Heart left ventricle (tissue), 16 donors: ENCODE results near the gene TMEM203. TPM values are rescaled to one million over a fixed set of nuclear protein-coding genes. Genes with fewer than 3 reads are reported as not detected.
A peak's percentile ranks its signal among the peaks of the same experiment; 100 is the strongest.

Source experiments
- ATAC-seq, 4 donors: fragments of 200-7000 bp; cut with Tn5 transposase; one replicate each; pipeline ENCODE4 v1.9.1; 2020 to 2022; ENCODE audit warnings: moderate library complexity in 4 of 4, mild to moderate bottlenecking in 3 of 4, moderate number of reproducible peaks in 1 of 4
- DNase-seq, 5 donors: peaks; one replicate each; pipeline ENCODE4 v3.0.0-alpha.2; 2020
- H3K27ac ChIP-seq, 12 donors: fragments of 200-600 bp; sonication (generic) in 4 of 12; one replicate each; pipeline versions ENCODE4 v1.5.0 to v1.8.0; 2016 to 2022; ENCODE audit warnings: mild to moderate bottlenecking in 2 of 12
- H3K27me3 ChIP-seq, 9 donors: fragments of 200-600 bp; sonication (generic) in 2 of 9; one replicate each; pipeline versions ENCODE4 v1.5.1 to v1.8.0; 2016 to 2022; ENCODE audit warnings: mild to moderate bottlenecking in 3 of 9
- H3K36me3 ChIP-seq, 9 donors: fragments of 200-600 bp; sonication (generic) in 2 of 9; one replicate each; pipeline versions ENCODE4 v1.5.0 to v1.8.0; 2018 to 2022; ENCODE audit warnings: mild to moderate bottlenecking in 2 of 9
- H3K4me1 ChIP-seq, 12 donors: fragments of 200-600 bp; sonication (generic) in 4 of 12; one replicate each; pipeline versions ENCODE4 v1.5.0 to v1.8.0; 2016 to 2022; ENCODE audit warnings: mild to moderate bottlenecking in 3 of 12
- H3K4me3 ChIP-seq, 12 donors: fragments of 200-600 bp; sonication (generic) in 4 of 12; one replicate each; pipeline versions ENCODE4 v1.5.0 to v1.8.0; 2017 to 2022; ENCODE audit warnings: mild to moderate bottlenecking in 9 of 12, moderate library complexity in 4 of 12
- H3K9me3 ChIP-seq, 12 donors: fragments of 200-600 bp; sonication (generic) in 4 of 12; one replicate each; pipeline versions ENCODE4 v1.5.0 to v1.8.0; 2016 to 2022; ENCODE audit warnings: mild to moderate bottlenecking in 1 of 12
- POLR2A ChIP-seq, 2 donors: fragments of 450-650 bp; IDR thresholded peaks; one replicate each; pipeline ENCODE4 v1.6.1; 2017; ENCODE audit warnings: antibody characterized with exemption in 2 of 2, mild to moderate bottlenecking in 2 of 2, moderate library complexity in 2 of 2
- WGBS, 4 donors: extraction: QIAGEN DNeasy Blood & Tissue Kit in 2 of 4; methylation state at CpG; one replicate each; pipeline versions ENCODE4 v1.1.5 to v1.1.7; 2013 to 2018; 5-methylcytosine and 5-hydroxymethylcytosine counted together
- intact Hi-C, 10 donors: fragments of 100-400 bp; cut with DNase I; formaldehyde crosslinking; loops; one replicate each; pipeline versions ENCODE4 v1.11.1 to v1.14.2; 2022
- polyA plus RNA-seq, 2 donors: library from polyadenylated mRNA; stranded (reverse); fragments of 200-250 nt; gene quantifications; one replicate each; pipeline ENCODE4 v1.2.3, GENCODE V29; 2013
- total RNA-seq, 9 donors: library from RNA; depleted of rRNA in 2 of 9; stranded (reverse); fragments of >200 nt in 2 of 9; fragmentation: NEBNext Ultra II Directional in 3 of 9; extraction: Animal tissue kit (Norgen Biotek cat#: 25700) in 3 of 9; gene quantifications; one replicate each; pipeline versions ENCODE4 v1.1.0 to v1.2.4, GENCODE V29; 2016 to 2023
- TF ChIP-seq, protein P1 (sequence below), 12 donors: fragments of 200-600 bp; sonication (generic) in 4 of 12; IDR thresholded peaks; one replicate each; pipeline versions ENCODE4 v1.5.0 to v1.8.0; 2018 to 2022; ENCODE audit warnings: antibody characterized with exemption in 12 of 12, mild to moderate bottlenecking in 5 of 12
- donor health status: ischemic (EF 13 %, LVEDD 7.1; RV severe dilation, severe dysfunction).
- donor health status: healthy with polysubstance abuse.
- donor health status: DM: no; HTN: yes; CAD: no.
- donor health status: DM: no; HTN: no; CAD: no.
- donor health status: ischemic (EF 25% LVEDD 6.9; RV normal size, moderate dysfunction).
- donor health status: ischemic (EF 25% LVEDD 5.7; RV mildly dilated, moderate dysfunction).
- donor health status: healthy.
- donor health status: DM: yes; HTN: yes; CAD: no.
- donor health status: ischemic (EF 35%, LVEDD 5.7; RV mildly dilated, moderate dysfunction).
- donor health status: nonischemic (EF 11% LVEDD 7.7; RV severe dilation, severe dysfunction).
- donor health status: DM: yes; HTN: yes; CAD: no.
- donor health status: PGD.
- donor health status: ischemic (EF 29% LVEDD 5.4; RV normal size, mild dysfunction).
- donor health status: nonischemic (EF 23%, LVEDD 6.1; RV moderate dilation, normal function).

TMEM203 gene
- total and polyA plus RNA-seq, 11 donors, result 30.8 to 52.0 (median 42.1) TPM

DNA sequence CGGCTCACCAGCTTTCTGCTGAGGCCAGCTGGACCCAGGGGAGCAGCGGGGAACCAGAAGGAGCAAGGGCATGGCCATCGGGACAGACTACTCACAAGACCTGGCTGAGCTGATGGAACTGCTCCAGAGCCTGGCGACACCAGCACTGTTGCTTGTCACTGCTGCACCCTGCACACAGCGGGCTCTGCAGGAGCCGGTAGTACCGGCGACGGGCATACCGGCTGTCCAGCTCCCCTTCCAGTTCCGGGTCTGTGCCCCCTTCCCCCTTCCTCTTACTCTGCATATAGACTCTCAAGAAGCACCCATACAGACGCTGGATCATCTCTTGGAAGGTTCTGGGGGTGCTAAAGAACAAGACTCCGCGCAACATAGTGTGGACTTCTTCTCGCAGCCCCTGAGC is 18.1 kb downstream of the TMEM203 start:
- ATAC-seq (no peak), DNase-seq (no peak)
- Histone ChIP-seq H3K4me1 (peaks cover 18 to 62% (median 41%) of the 10 kb centered on the region in 12 donors), H3K27ac (no peak overlapping the region), H3K9me3 (no peaks in the 10 kb centered on the region), H3K4me3 (peak overlapping the region; percentile 68 to 100 (median 90)), H3K27me3 (no peaks in the 10 kb centered on the region), H3K36me3 (peaks cover 0 to 73% (median 50%) of the 10 kb centered on the region in 9 donors)
- WGBS, 4 donors, result 78 to 90% (median 85%) methylated on average over 11 to 15 of the region's 15 CpGs
- no peak for TF ChIP-seq POLR2A (IDR thresholded peaks at IDR 0.05)
- TF ChIP-seq, protein P1, sequence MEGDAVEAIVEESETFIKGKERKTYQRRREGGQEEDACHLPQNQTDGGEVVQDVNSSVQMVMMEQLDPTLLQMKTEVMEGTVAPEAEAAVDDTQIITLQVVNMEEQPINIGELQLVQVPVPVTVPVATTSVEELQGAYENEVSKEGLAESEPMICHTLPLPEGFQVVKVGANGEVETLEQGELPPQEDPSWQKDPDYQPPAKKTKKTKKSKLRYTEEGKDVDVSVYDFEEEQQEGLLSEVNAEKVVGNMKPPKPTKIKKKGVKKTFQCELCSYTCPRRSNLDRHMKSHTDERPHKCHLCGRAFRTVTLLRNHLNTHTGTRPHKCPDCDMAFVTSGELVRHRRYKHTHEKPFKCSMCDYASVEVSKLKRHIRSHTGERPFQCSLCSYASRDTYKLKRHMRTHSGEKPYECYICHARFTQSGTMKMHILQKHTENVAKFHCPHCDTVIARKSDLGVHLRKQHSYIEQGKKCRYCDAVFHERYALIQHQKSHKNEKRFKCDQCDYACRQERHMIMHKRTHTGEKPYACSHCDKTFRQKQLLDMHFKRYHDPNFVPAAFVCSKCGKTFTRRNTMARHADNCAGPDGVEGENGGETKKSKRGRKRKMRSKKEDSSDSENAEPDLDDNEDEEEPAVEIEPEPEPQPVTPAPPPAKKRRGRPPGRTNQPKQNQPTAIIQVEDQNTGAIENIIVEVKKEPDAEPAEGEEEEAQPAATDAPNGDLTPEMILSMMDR (IDR thresholded peaks at IDR 0.05), result no peak
- intact Hi-C loops, result loop anchor here (5.0 to 10.0 kb wide), 5 partner anchors 35 to 73 kb away; partner anchors contain the start of genes CYSRT1 (in 4 of the 10), RNF224 (in 4 of the 10), RNF208 (in 2 of the 10) and DPP7 (in 1 of the 10)

DNA sequence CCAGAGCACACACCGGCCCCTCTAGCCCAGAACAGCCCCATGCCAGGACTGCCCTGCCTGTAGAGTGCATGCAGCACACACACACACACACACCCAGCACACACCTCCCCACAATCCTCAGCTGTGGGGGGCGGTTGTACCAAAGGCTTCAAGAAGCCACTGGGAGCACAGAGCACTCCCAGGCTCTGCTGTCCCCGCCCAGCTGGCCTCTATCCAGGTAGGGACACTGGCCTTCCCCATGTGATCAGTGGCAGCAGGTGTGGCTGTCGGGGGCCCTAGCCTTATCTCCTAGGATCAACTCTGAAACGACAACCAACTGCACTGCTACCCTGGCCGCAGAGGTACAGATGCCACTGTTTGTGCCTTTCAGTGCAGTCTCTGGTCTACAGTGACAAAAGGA is 19.1 kb downstream of the TMEM203 start:
- ATAC-seq, result no peak
- 64 to 89% (median 76%) methylated on average over 3 to 6 of the region's 6 CpGs for WGBS, 4 donors
- H3K4me3 ChIP-seq, result peak overlapping the region in 4 of 12 donors; percentile 4 to 100 (median 88)

DNA sequence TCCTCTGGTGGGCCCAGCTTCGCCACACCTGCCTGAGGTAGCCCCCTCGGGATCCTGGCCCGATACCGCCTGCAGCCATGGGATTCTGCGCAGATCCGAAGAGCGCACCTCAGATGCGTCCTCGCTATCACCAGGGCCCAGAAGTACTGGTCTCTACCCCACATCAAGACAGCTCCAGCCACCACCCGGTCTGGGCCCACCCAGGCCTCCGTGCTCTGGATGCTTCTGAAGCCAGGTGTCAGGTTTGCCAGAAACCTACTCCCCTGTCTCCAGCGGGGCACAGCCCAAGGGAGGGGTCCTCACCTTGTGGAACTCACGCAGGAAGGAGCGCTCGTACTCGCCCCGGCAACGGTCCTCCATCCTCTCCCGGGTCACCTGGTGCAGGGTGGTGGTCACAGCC is 19.5 kb downstream of the TMEM203 start:
- no peak for DNase-seq
- ATAC-seq, result no peak
- TF ChIP-seq, protein P1 (IDR thresholded peaks at IDR 0.05), result no peak
- no peak for TF ChIP-seq POLR2A (IDR thresholded peaks at IDR 0.05)
- H3K36me3 ChIP-seq, result peaks cover 0 to 73% (median 51%) of the 10 kb centered on the region in 9 donors
- H3K4me3 ChIP-seq, result no peak overlapping the region
- H3K9me3 ChIP-seq, result no peaks in the 10 kb centered on the region
- H3K4me1 ChIP-seq, result peaks cover 18 to 57% (median 38%) of the 10 kb centered on the region in 12 donors
- H3K27ac ChIP-seq, result no peak overlapping the region
- no peaks in the 10 kb centered on the region for H3K27me3 ChIP-seq
- intact Hi-C loops, result loop anchor here (5.0 to 10.0 kb wide), 5 partner anchors 36 to 71 kb away; partner anchors contain the start of genes CYSRT1 (in 4 of the 10), RNF224 (in 4 of the 10), RNF208 (in 2 of the 10) and DPP7 (in 1 of the 10)
- 91 to 98% (median 94%) methylated on average over 7 to 19 of the region's 19 CpGs for WGBS, 4 donors

More for the DNA sequence above, 19.1 kb downstream of the TMEM203 start:
- no peak for DNase-seq
- H3K27me3 ChIP-seq, result no peaks in the 10 kb centered on the region
- peaks cover 0 to 73% (median 50%) of the 10 kb centered on the region in 9 donors for H3K36me3 ChIP-seq
- TF ChIP-seq POLR2A (IDR thresholded peaks at IDR 0.05), result no peak
- H3K9me3 ChIP-seq, result no peaks in the 10 kb centered on the region
- peaks cover 18 to 61% (median 41%) of the 10 kb centered on the region in 12 donors for H3K4me1 ChIP-seq
- intact Hi-C loops, result loop anchor here (5.0 to 10.0 kb wide), 5 partner anchors 36 to 72 kb away; partner anchors contain the start of genes CYSRT1 (in 4 of the 10), RNF224 (in 4 of the 10), RNF208 (in 2 of the 10) and DPP7 (in 1 of the 10)
- H3K27ac ChIP-seq, result no peak overlapping the region

DNA sequence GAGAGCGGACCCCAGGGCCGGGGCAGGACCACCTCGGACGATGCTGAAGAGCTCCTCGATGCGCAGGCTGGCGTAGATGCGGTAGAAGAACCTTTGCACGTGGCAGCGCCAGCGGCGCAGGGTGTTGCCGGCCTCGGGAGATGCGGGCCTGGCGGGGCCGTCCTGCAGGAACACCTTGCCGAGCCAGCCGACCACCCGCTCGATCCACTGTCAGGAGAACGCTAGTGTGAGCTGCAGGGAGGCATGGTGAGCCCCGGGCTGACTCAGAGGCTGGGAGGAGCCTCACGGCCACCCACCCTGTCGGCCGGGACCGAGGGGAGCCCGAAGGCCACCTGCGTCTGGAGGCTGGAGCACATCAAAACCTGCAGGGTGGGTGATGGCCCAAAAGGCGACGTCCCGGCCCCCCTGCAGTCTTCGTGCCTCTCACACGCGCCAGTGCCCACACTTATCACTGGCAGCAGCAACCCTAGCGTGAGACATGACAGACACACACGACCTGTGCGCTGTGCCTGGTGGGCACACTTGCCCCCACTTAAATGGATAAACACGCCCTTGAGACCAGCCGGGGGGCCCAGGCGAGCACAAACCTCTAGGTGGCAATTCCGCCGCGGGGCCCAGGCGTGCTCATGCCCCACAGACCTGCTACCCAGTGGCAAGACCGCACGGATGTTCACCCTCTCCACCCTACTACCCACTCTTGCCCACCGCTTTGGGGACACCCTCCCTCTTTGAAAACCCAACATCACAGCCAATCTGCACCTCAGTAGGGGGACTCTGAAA is 20.4 kb downstream of the TMEM203 start:
- TF ChIP-seq, protein P1 (IDR thresholded peaks at IDR 0.05), result no peak
- TF ChIP-seq POLR2A (IDR thresholded peaks at IDR 0.05), result no peak
- no peaks in the 10 kb centered on the region for H3K9me3 ChIP-seq
- no peak overlapping the region for H3K4me3 ChIP-seq
- peaks cover 0 to 73% (median 51%) of the 10 kb centered on the region in 9 donors for H3K36me3 ChIP-seq
- intact Hi-C loops, result loop anchor here (5.0 to 10.0 kb wide), 5 partner anchors 37 to 70 kb away; partner anchors contain the start of genes CYSRT1 (in 4 of the 10), RNF224 (in 4 of the 10), RNF208 (in 2 of the 10) and DPP7 (in 1 of the 10)
- DNase-seq (no peak), ATAC-seq (no peak)
- H3K27me3 ChIP-seq, result no peaks in the 10 kb centered on the region
- H3K27ac ChIP-seq, result no peak overlapping the region
- WGBS, 4 donors, result 92 to 97% (median 94%) methylated on average over 14 to 48 of the region's 48 CpGs
- peaks cover 14 to 48% (median 30%) of the 10 kb centered on the region in 12 donors for H3K4me1 ChIP-seq
